ENCODE data around the gene SLC35B1. TPM values are rescaled to one million over a fixed set of nuclear protein-coding genes. Genes with fewer than 3 reads are reported as not detected.

SLC35B1 gene
- total and polyA plus RNA-seq, 8 donors: 26.3 to 59.8 (median 37.3) TPM

DNA sequence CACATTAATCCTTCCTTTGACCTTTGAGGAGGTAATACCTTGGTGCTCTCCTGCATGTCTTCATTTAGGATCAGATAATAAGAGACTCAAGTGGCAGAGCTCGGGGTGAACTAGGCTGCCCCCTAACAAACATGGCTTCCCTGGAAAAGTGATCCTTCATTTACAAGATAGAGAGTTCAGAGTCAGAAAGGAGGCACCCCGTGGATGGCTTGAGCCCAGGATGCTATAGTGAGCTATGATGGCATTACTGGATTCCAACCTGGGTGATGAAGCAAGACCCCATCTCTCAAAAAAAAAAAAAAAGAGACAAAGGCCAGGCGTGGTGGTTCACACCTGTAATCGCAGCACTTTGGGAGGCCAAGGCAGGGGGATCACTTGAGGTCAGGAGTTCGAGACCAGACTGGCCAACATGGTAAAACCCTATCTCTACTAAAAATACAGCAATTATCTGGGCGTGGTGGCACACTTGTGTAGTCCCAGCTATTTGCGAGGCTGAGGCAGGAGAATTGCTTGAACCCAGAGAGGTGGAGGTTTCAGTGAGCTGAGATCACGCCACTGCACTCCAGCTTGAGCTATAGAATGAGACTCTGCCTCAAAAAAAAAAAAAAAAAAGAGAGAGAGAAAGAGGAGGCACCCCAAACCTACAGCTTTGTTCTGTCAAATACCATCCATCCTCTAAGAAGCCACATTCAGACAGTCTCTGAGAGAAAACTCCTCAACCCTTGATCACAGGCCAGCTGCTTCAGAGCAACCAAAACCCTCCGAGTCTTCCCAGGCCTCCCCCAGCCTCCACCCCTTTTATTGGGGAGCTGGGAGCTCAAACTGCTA lies 48.8 kb upstream of the SLC35B1 start:
- no peaks in the 10 kb centered on the region for H3K9me3 ChIP-seq
- no peaks in the 10 kb centered on the region for H3K27me3 ChIP-seq
- TF ChIP-seq EP300 (IDR thresholded peaks at IDR 0.05) (no peak), POLR2A (IDR thresholded peaks at IDR 0.05) (no peak), POLR2AphosphoS5 (IDR thresholded peaks at IDR 0.05) (no peak)
- TF ChIP-seq, protein P1, sequence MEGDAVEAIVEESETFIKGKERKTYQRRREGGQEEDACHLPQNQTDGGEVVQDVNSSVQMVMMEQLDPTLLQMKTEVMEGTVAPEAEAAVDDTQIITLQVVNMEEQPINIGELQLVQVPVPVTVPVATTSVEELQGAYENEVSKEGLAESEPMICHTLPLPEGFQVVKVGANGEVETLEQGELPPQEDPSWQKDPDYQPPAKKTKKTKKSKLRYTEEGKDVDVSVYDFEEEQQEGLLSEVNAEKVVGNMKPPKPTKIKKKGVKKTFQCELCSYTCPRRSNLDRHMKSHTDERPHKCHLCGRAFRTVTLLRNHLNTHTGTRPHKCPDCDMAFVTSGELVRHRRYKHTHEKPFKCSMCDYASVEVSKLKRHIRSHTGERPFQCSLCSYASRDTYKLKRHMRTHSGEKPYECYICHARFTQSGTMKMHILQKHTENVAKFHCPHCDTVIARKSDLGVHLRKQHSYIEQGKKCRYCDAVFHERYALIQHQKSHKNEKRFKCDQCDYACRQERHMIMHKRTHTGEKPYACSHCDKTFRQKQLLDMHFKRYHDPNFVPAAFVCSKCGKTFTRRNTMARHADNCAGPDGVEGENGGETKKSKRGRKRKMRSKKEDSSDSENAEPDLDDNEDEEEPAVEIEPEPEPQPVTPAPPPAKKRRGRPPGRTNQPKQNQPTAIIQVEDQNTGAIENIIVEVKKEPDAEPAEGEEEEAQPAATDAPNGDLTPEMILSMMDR (IDR thresholded peaks at IDR 0.05): no peak
- peaks cover 0 to 47% (median 22%) of the 10 kb centered on the region in 4 donors for H3K4me1 ChIP-seq
- DNase-seq: no peak
- intact Hi-C loops (cut with DNase I; ENCODE audit: low total_unique reads): no loop called here
- no peak overlapping the region for H3K27ac ChIP-seq
- 86 to 95% (median 89%) methylated on average over 9 of the region's 9 CpGs for WGBS, 5 donors
- no peak overlapping the region for H3K4me3 ChIP-seq
- H3K36me3 ChIP-seq: peaks cover 0 to 14% (median 8%) of the 10 kb centered on the region in 4 donors

DNA sequence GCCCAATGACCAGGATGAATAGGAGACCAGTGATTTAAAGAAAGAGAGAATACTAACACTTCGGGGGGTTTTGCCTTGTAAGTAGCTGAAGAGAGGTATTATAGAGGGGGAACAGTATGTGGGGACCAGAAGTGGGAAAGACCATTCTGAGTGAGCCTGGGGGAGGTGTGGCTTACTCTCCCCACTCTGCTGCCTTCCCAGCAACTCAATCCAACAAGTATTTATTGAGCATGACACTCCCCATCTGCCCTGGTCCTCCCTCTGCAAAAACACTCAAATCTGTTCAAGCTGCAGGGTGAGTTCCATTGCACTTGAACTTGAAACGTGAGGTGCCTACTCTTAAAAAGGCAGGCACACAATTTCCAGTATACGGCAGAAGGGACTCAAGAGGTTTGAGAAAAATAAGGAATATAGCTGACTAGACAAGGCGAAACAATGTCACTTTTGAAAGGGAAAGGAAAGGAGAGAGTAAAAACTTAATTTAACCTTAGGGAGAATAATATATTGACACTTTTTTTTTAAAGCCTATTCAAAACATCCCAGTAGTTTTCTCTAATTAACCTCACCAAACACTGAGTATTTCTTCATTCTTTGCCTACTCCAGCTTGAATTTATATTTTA lies 48.0 kb upstream of the SLC35B1 start:
- TF ChIP-seq EP300 (IDR thresholded peaks at IDR 0.05) (no peak), POLR2A (IDR thresholded peaks at IDR 0.05) (no peak), POLR2AphosphoS5 (IDR thresholded peaks at IDR 0.05) (no peak)
- TF ChIP-seq, protein P1 (IDR thresholded peaks at IDR 0.05): no peak
- no peaks in the 10 kb centered on the region for H3K27me3 ChIP-seq
- H3K4me1 ChIP-seq: peaks cover 0 to 40% (median 19%) of the 10 kb centered on the region in 4 donors
- intact Hi-C loops (cut with DNase I; ENCODE audit: low total_unique reads): no loop called here
- H3K4me3 ChIP-seq: no peak overlapping the region
- peaks cover 0 to 14% (median 8%) of the 10 kb centered on the region in 4 donors for H3K36me3 ChIP-seq
- no peak for DNase-seq
- H3K27ac ChIP-seq: no peak overlapping the region
- WGBS, 5 donors: 81 to 88% (median 84%) methylated on average over 4 of the region's 4 CpGs
- H3K9me3 ChIP-seq: no peaks in the 10 kb centered on the region

DNA sequence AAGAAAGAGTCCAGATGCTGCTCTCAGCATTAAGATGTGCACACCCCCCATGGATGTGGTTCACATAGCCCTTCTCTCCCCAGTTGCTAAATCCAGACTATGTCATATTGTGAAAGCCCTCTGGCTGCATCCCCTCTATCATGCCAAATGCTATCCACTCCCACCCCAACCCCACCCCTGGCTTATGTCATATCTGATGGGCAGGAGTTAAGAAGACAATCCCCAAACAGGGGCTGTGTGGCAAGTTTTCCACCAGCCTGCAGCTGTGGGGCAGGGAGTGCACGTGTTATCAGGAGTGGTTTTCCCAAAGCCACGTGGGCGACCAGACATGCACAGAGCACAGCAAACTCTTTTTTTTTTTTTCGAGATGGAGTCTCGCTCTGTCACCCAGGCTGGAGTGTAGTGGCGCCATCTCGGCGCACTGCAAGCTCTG lies 46.2 kb upstream of the SLC35B1 start:
- Histone ChIP-seq H3K4me1 (peaks cover 0 to 32% (median 19%) of the 10 kb centered on the region in 4 donors), H3K9me3 (no peaks in the 10 kb centered on the region), H3K27me3 (no peaks in the 10 kb centered on the region), H3K27ac (no peak overlapping the region), H3K36me3 (peaks cover 0 to 14% (median 11%) of the 10 kb centered on the region in 4 donors), H3K4me3 (no peak overlapping the region)
- intact Hi-C loops (cut with DNase I; ENCODE audit: low total_unique reads): no loop called here
- TF ChIP-seq POLR2A (IDR thresholded peaks at IDR 0.05) (no peak), POLR2AphosphoS5 (IDR thresholded peaks at IDR 0.05) (no peak), EP300 (IDR thresholded peaks at IDR 0.05) (no peak)
- TF ChIP-seq, protein P1 (IDR thresholded peaks at IDR 0.05): no peak
- WGBS, 5 donors: 55 to 61% (median 59%) methylated on average over 8 of the region's 8 CpGs
- DNase-seq: no peak

DNA sequence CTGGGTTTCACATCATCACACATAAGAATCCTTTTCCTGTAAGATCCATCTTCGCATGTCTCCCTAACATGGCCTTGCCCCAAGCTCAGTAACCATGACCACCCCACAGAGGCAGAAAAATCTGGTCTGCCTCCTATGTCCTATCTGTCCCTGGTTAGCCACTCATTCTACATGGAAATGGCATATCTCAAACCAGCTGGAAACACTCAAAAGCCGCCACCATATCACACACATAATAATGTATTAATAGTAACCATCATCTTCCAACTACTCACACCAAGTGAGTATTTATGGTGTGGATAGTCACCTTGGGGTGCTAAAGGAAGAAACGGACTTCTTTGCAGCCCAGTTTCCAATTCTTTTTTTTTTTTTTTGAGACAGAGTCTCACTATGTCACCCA lies 44.7 kb upstream of the SLC35B1 start:
- intact Hi-C loops (cut with DNase I; ENCODE audit: low total_unique reads): no loop called here
- Histone ChIP-seq H3K36me3 (peaks cover 0 to 6% (median 3%) of the 10 kb centered on the region in 4 donors), H3K27ac (no peak overlapping the region), H3K4me3 (no peak overlapping the region), H3K4me1 (peaks cover 0 to 41% (median 19%) of the 10 kb centered on the region in 4 donors), H3K27me3 (no peaks in the 10 kb centered on the region), H3K9me3 (no peaks in the 10 kb centered on the region)
- 87 to 94% (median 90%) methylated on average over 3 of the region's 3 CpGs for WGBS, 5 donors
- TF ChIP-seq, protein P1 (IDR thresholded peaks at IDR 0.05): no peak
- TF ChIP-seq EP300 (IDR thresholded peaks at IDR 0.05): no peak
- no peak for TF ChIP-seq POLR2A (IDR thresholded peaks at IDR 0.05)
- TF ChIP-seq POLR2AphosphoS5 (IDR thresholded peaks at IDR 0.05): no peak
- DNase-seq: no peak

All from stomach (tissue), 9 donors.